COLO668 (cell line): ENCODE measurements around the gene SH3RF2.
"Not testable (repeated sequence)": the region's sequence is repeated elsewhere in the genome, so short reads cannot be mapped to it uniquely, and the experiment has no call there.

ENCODE experiments used
- DNase-seq: peaks from one replicate; lab custom pipeline; 2025; ENCODE audit not compliant: unreplicated experiment; lab: John Stamatoyannopoulos, UW

SH3RF2 gene

GRCh38 chr5:145947581-145947980, 11.2 kb downstream of the SH3RF2 start:
- no peak for DNase-seq

- DNase-seq, result no peak
These were observed 11.7 kb downstream of the SH3RF2 start for GRCh38 chr5:145948047-145948446.

GRCh38 chr5:145948921-145949320, 12.5 kb downstream of the SH3RF2 start:
- DNase-seq, result no peak

GRCh38 chr5:145949474-145949873, 13.1 kb downstream of the SH3RF2 start:
- DNase-seq, result no peak

- DNase-seq, result no peak
These were observed 14.7 kb downstream of the SH3RF2 start for GRCh38 chr5:145951071-145951470.

GRCh38 chr5:145953202-145953601, 16.8 kb downstream of the SH3RF2 start:
- DNase-seq, result no peak

GRCh38 chr5:145954140-145954539, 17.8 kb downstream of the SH3RF2 start:
- not testable (repeated sequence) for DNase-seq

GRCh38 chr5:145957388-145957787, 21.0 kb downstream of the SH3RF2 start:
- no peak for DNase-seq

- no peak for DNase-seq
These were observed 22.1 kb downstream of the SH3RF2 start for GRCh38 chr5:145958436-145958835.

- DNase-seq, result no peak
These were observed 23.8 kb downstream of the SH3RF2 start for GRCh38 chr5:145960166-145960565.

GRCh38 chr5:145960848-145961600, 24.6 kb downstream of the SH3RF2 start:
- DNase-seq, result no peak

GRCh38 chr5:145962001-145962400, 25.6 kb downstream of the SH3RF2 start:
- DNase-seq, result no peak

- DNase-seq, result not testable (repeated sequence)
These were observed 27.6 kb downstream of the SH3RF2 start for GRCh38 chr5:145964008-145964407.

- DNase-seq, result no peak
These were observed 29.4 kb downstream of the SH3RF2 start for GRCh38 chr5:145965804-145966203.

- DNase-seq, result no peak
These were observed 30.9 kb downstream of the SH3RF2 start for GRCh38 chr5:145967296-145967695.

GRCh38 chr5:145968970-145969713, 32.8 kb downstream of the SH3RF2 start:
- DNase-seq, result no peak

GRCh38 chr5:145969714-145970092, 33.3 kb downstream of the SH3RF2 start:
- no peak for DNase-seq

- no peak for DNase-seq
These were observed 34.7 kb downstream of the SH3RF2 start for GRCh38 chr5:145971108-145971507.

GRCh38 chr5:145971701-145972100, 35.3 kb downstream of the SH3RF2 start:
- no peak for DNase-seq

GRCh38 chr5:145975001-145975360, 38.6 kb downstream of the SH3RF2 start:
- peak; percentile 4 for DNase-seq

- peak; percentile 45 for DNase-seq
These were observed 39.1 kb downstream of the SH3RF2 start for GRCh38 chr5:145975361-145976066.
